Measurements from ENCODE around the gene ANKRD13A. TPM values are rescaled to one million over a fixed set of nuclear protein-coding genes. Genes with fewer than 3 reads are reported as not detected.

Gene ANKRD13A
- 29.3 TPM for polyA plus RNA-seq
- long read RNA-seq, donor 1, full-length matches to known transcripts = 1 of 1 reads
- long read RNA-seq, donor 1, partial matches to known transcripts = 0 of 1 reads
- long read RNA-seq, donor 1, other reads (novel, unspliced or antisense) = 0 of 1 reads
- long read RNA-seq, donor 2, full-length matches to known transcripts = 7 of 32 reads
- long read RNA-seq, donor 2, partial matches to known transcripts = 25 of 32 reads
- long read RNA-seq, donor 2, other reads (novel, unspliced or antisense) = 0 of 32 reads
- long read RNA-seq, donor 3 = 0 reads
- long read RNA-seq, donor 4 = 0 reads
- long read RNA-seq, donor 5, full-length matches to known transcripts = 3 of 17 reads
- long read RNA-seq, donor 5, partial matches to known transcripts = 14 of 17 reads
- long read RNA-seq, donor 5, other reads (novel, unspliced or antisense) = 0 of 17 reads
- long read RNA-seq, donor 6, full-length matches to known transcripts = 2 of 2 reads
- long read RNA-seq, donor 6, partial matches to known transcripts = 0 of 2 reads
- long read RNA-seq, donor 6, other reads (novel, unspliced or antisense) = 0 of 2 reads
- long read RNA-seq, donor 7, full-length matches to known transcripts = 2 of 10 reads
- long read RNA-seq, donor 7, partial matches to known transcripts = 0 of 10 reads
- long read RNA-seq, donor 7, other reads (novel, unspliced or antisense) = 8 of 10 reads
- long read RNA-seq, donor 8, full-length matches to known transcripts = 3 of 3 reads
- long read RNA-seq, donor 8, partial matches to known transcripts = 0 of 3 reads
- long read RNA-seq, donor 8, other reads (novel, unspliced or antisense) = 0 of 3 reads
- long read RNA-seq, donor 9, full-length matches to known transcripts = 1 of 1 reads
- long read RNA-seq, donor 9, partial matches to known transcripts = 0 of 1 reads
- long read RNA-seq, donor 9, other reads (novel, unspliced or antisense) = 0 of 1 reads
- long read RNA-seq, donor 10, full-length matches to known transcripts = 1 of 17 reads
- long read RNA-seq, donor 10, partial matches to known transcripts = 16 of 17 reads
- long read RNA-seq, donor 10, other reads (novel, unspliced or antisense) = 0 of 17 reads
- long read RNA-seq, donor 11, full-length matches to known transcripts = 4 of 25 reads
- long read RNA-seq, donor 11, partial matches to known transcripts = 21 of 25 reads
- long read RNA-seq, donor 11, other reads (novel, unspliced or antisense) = 0 of 25 reads

DNA sequence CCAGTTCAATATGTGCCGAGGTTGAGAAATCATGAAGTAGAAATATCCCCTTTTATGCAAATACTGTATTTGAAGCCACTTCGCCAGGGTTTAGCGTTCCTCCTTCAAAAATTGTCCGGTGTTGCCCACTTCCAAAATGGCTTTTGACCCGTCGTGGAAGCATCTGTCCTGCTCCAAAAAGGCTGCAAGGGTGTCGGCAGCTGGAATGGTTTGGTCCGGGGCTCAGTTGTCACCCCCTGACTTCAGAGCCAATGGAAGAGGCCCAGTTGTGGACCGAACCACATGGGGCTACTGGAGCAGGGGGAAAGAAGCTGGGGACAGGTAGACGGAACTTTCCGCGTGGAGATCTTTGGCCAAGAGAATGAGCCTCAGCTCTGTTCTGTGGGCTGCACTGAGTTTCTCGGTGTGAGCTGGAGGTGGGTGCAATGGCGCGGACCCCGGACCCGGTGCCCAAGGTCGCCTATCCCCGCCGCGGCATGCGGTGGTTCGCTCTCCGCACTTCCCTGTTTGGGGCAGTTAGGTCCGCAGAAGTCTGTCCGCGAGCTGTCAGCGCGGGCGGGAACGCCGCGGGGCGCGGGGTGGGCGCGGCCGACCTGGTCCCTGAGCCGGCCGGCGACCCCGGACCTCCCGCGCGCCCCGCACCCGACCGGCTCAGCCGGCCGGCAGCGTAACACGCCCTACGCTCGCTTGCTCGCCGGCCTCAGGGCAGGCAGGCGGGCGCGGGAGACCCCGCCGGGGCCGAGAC, at the start of gene ANKRD13A:
Gene ANKRD13A, plus strand, starts transcription at position 527 of the 745 bp plus-strand sequence. CDS start 259 bp downstream, outside the sequence.
- Histone ChIP-seq H3K27ac (ENCODE audit: low read length) (peak within 1 kb of the TSS; percentile 45), H3K27me3 (ENCODE audit: control insufficient read depth, insufficient read depth, low read length) (no peaks in the 10 kb centered on the region), H3K4me1 (ENCODE audit: control insufficient read depth, insufficient read depth, low read length) (peaks cover 20% of the 10 kb centered on the region), H3K36me3 (ENCODE audit: control insufficient read depth, insufficient read depth, low read length) (peaks cover 3% of the 10 kb centered on the region), H3K4me3 (ENCODE audit: low read length) (peak within 1 kb of the TSS; percentile 64), H3K9me3 (ENCODE audit: control insufficient read depth, low read depth, low read length) (no peaks in the 10 kb centered on the region)
- WGBS (ENCODE audit: insufficient coverage, low lambda C conversion rate) = no CpG with 5 or more reads among the region's 62 CpGs
- peak; percentile 88 to 95 for DNase-seq

GRCh38 chr12:109950625-109951024, 48.6 kb upstream of the ANKRD13A start:
- peaks cover 38% of the 10 kb centered on the region for H3K4me1 ChIP-seq (ENCODE audit: control insufficient read depth, insufficient read depth, low read length)

DNA sequence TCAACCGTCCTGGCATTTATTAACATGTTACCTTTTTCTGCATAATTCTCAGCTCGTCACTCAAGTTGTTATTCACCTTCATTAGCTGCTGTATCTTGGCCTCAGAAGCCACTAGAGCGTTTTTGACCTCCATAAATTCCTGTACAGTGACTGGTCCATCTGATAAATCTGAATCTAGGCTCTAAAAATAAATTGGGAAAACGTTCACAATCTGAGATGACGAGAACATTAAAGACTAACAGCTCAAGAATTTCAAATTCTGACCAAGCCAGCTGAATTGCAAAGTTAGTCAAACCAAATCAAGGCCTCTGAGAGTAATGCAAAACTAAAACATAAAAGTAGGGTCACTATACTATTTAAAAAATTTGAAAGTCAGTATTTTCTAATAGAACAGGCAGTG, 48.1 kb upstream of the ANKRD13A start:
- Histone ChIP-seq H3K27ac (ENCODE audit: low read length) (peak overlapping the region; percentile 86), H3K4me3 (ENCODE audit: low read length) (no peak overlapping the region), H3K27me3 (ENCODE audit: control insufficient read depth, insufficient read depth, low read length) (no peaks in the 10 kb centered on the region), H3K36me3 (ENCODE audit: control insufficient read depth, insufficient read depth, low read length) (peaks cover 58% of the 10 kb centered on the region), H3K4me1 (ENCODE audit: control insufficient read depth, insufficient read depth, low read length) (peaks cover 38% of the 10 kb centered on the region), H3K9me3 (ENCODE audit: control insufficient read depth, low read depth, low read length) (no peaks in the 10 kb centered on the region)
- WGBS (ENCODE audit: insufficient coverage, low lambda C conversion rate) = 53% methylated on average over 3 of the region's 5 CpGs
- DNase-seq = no peak

More at GRCh38 chr12:109950625-109951024, 48.6 kb upstream of the ANKRD13A start:
- Histone ChIP-seq H3K4me3 (ENCODE audit: low read length) (no peak overlapping the region), H3K27ac (ENCODE audit: low read length) (peak overlapping the region; percentile 86), H3K36me3 (ENCODE audit: control insufficient read depth, insufficient read depth, low read length) (peaks cover 55% of the 10 kb centered on the region), H3K9me3 (ENCODE audit: control insufficient read depth, low read depth, low read length) (no peaks in the 10 kb centered on the region), H3K27me3 (ENCODE audit: control insufficient read depth, insufficient read depth, low read length) (no peaks in the 10 kb centered on the region)
- DNase-seq = no peak

DNA sequence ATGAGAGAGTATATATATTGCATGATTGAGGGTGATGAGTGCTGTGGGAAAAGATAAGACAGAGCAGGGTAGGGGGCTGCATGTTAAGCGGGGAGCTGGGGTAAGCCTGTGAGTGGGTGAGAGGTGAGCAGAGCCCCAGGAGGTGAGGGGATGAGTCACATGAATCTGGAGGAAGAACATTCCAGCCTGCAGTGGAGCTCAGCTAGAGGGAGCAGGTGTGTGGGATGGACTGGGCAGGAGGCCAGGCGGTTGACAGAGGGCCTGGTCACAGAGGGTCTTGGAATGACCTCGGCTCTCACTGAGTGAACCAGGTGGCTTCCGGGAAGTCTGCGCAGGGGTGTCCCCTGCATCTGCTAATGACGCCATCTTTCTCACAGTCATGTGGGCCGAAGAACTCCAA, 47.5 kb upstream of the ANKRD13A start:
- Histone ChIP-seq H3K4me3 (ENCODE audit: low read length) (no peak overlapping the region), H3K36me3 (ENCODE audit: control insufficient read depth, insufficient read depth, low read length) (peaks cover 56% of the 10 kb centered on the region), H3K27me3 (ENCODE audit: control insufficient read depth, insufficient read depth, low read length) (no peaks in the 10 kb centered on the region), H3K9me3 (ENCODE audit: control insufficient read depth, low read depth, low read length) (no peaks in the 10 kb centered on the region), H3K27ac (ENCODE audit: low read length) (peak overlapping the region; percentile 86), H3K4me1 (ENCODE audit: control insufficient read depth, insufficient read depth, low read length) (peaks cover 38% of the 10 kb centered on the region)
- no CpG with 5 or more reads among the region's 7 CpGs for WGBS (ENCODE audit: insufficient coverage, low lambda C conversion rate)
- peak in 1 of 2 donors; percentile 45 for DNase-seq

DNA sequence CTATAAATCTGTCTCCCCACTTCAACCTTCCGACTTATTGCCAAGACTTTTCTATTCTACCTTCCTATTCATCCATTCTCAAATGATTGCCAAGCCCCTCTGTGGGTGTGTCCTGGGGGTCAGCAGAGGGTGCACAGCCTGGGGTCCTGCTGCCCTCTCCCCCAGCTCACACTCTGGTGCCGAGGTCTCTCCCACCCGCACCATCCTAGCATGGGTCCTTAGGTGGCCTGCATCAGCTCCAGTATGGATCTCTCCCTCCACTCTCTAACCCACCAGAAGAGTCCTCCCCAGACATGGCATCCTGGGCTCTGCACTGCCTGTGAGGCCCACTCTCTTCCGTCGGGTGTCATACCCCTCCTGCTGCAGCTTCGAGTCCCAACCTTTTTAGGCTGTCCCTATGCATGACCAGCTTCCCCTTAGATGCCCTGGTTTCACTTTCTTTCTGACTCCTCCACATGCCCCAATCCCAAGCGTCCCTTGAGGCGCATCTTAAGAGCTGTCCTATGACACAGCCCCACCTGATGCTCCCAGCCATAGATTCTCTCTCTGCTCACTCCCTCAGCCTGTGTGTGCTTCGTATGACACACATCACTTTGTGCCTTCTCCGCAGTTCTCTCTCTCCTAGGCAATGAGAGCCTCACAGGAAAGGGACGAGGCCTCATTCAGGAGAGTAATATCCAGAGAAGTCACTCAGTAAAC, 46.9 kb upstream of the ANKRD13A start:
- no peaks in the 10 kb centered on the region for H3K9me3 ChIP-seq (ENCODE audit: control insufficient read depth, low read depth, low read length)
- H3K36me3 ChIP-seq (ENCODE audit: control insufficient read depth, insufficient read depth, low read length) = peaks cover 56% of the 10 kb centered on the region
- H3K4me1 ChIP-seq (ENCODE audit: control insufficient read depth, insufficient read depth, low read length) = peaks cover 38% of the 10 kb centered on the region
- no peak for DNase-seq
- no peak overlapping the region for H3K27ac ChIP-seq (ENCODE audit: low read length)
- no peaks in the 10 kb centered on the region for H3K27me3 ChIP-seq (ENCODE audit: control insufficient read depth, insufficient read depth, low read length)
- no peak overlapping the region for H3K4me3 ChIP-seq (ENCODE audit: low read length)
- no CpG with 5 or more reads among the region's 11 CpGs for whole genome bisulfite sequencing (ENCODE audit: insufficient coverage, low lambda C conversion rate)

GRCh38 chr12:109952873-109953272, 46.4 kb upstream of the ANKRD13A start:
- no peak for DNase-seq
- WGBS (ENCODE audit: insufficient coverage, low lambda C conversion rate) = 100% methylated on average over 1 of the region's 8 CpGs
- Histone ChIP-seq H3K36me3 (ENCODE audit: control insufficient read depth, insufficient read depth, low read length) (peaks cover 52% of the 10 kb centered on the region), H3K4me3 (ENCODE audit: low read length) (no peak overlapping the region), H3K9me3 (ENCODE audit: control insufficient read depth, low read depth, low read length) (no peaks in the 10 kb centered on the region), H3K27me3 (ENCODE audit: control insufficient read depth, insufficient read depth, low read length) (no peaks in the 10 kb centered on the region), H3K27ac (ENCODE audit: low read length) (no peak overlapping the region), H3K4me1 (ENCODE audit: control insufficient read depth, insufficient read depth, low read length) (peaks cover 33% of the 10 kb centered on the region)

DNA sequence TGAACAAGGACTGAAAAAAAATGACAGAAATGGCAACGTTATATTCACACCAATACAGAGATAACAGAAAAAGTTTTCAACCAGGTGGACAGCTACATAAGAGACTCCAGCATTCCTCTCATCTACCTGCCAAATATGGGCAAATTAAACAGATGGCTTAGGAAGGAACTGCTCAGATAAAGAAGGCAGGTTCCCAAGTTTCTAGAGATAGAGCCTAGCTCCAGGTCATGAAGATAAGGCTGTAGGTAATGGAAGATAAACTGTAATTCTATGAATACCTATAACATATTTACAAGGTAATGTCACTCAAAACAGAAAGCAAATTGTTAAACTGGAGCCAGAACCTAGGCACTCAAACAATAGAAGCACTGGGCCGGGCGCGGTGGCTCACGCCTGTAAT, 45.6 kb upstream of the ANKRD13A start:
- 33% methylated on average over 1 of the region's 5 CpGs for whole genome bisulfite sequencing (ENCODE audit: insufficient coverage, low lambda C conversion rate)
- Histone ChIP-seq H3K9me3 (ENCODE audit: control insufficient read depth, low read depth, low read length) (no peaks in the 10 kb centered on the region), H3K4me1 (ENCODE audit: control insufficient read depth, insufficient read depth, low read length) (peaks cover 26% of the 10 kb centered on the region), H3K27me3 (ENCODE audit: control insufficient read depth, insufficient read depth, low read length) (no peaks in the 10 kb centered on the region), H3K27ac (ENCODE audit: low read length) (no peak overlapping the region), H3K36me3 (ENCODE audit: control insufficient read depth, insufficient read depth, low read length) (peaks cover 54% of the 10 kb centered on the region), H3K4me3 (ENCODE audit: low read length) (no peak overlapping the region)
- DNase-seq = no peak

DNA sequence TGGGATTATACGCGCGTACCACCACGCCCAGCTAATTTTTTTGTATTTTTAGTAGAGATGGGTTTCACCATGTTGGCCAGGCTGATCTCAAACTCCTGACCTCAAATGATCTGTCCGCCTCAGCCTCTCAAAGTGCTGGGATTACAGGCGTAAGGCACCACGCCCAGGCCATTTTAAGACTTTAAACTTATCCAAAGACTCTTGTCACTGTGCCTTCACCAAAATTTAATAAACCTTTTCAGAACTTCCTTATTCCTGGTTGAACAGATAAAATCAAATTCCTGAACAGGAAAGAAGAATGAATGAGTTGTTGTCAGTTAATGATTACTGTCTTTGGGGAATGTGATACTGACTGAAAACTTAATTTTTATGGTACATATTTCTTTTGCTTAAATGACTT, 40.9 kb upstream of the ANKRD13A start:
- H3K4me1 ChIP-seq (ENCODE audit: control insufficient read depth, insufficient read depth, low read length) = peaks cover under 1% of the 10 kb centered on the region
- H3K27ac ChIP-seq (ENCODE audit: low read length) = no peak overlapping the region
- no peaks in the 10 kb centered on the region for H3K27me3 ChIP-seq (ENCODE audit: control insufficient read depth, insufficient read depth, low read length)
- peaks cover 44% of the 10 kb centered on the region for H3K36me3 ChIP-seq (ENCODE audit: control insufficient read depth, insufficient read depth, low read length)
- DNase-seq = no peak
- H3K4me3 ChIP-seq (ENCODE audit: low read length) = no peak overlapping the region
- no CpG with 5 or more reads among the region's 7 CpGs for WGBS (ENCODE audit: insufficient coverage, low lambda C conversion rate)
- no peaks in the 10 kb centered on the region for H3K9me3 ChIP-seq (ENCODE audit: control insufficient read depth, low read depth, low read length)

DNA sequence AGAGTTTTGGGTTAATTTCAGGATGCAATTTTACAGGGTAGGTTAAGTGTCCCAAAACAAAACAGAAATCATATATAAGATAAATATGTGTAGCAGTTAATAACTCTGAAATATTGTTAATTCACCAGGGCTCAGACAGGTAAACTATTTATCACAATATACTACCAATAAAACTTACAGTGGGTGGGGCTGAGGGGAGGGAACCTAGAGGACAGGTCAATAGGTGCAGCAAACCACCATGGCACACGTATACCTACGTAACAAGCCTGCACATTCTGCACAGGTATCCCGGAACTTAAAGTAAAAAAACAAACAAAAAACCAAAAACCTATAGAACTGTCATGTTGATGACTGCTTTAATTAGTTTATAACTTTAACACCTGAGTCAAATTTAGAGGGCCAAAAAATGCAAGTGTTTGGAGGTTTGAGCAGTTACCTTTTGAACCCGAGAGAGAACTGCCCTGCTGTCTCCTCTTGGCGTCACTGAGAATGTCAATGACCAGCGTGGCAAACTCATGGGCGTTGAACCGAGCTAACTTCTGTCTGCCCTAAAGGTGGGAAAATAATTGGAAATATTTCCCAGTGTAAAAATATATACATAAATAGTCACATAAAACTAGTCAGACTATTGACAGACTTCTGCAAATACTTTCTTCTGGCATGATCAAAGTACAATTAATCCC, 39.7 kb upstream of the ANKRD13A start:
- Histone ChIP-seq H3K27me3 (ENCODE audit: control insufficient read depth, insufficient read depth, low read length) (no peaks in the 10 kb centered on the region), H3K4me1 (ENCODE audit: control insufficient read depth, insufficient read depth, low read length) (peaks cover 4% of the 10 kb centered on the region), H3K36me3 (ENCODE audit: control insufficient read depth, insufficient read depth, low read length) (peaks cover 48% of the 10 kb centered on the region), H3K27ac (ENCODE audit: low read length) (no peak overlapping the region), H3K4me3 (ENCODE audit: low read length) (no peak overlapping the region), H3K9me3 (ENCODE audit: control insufficient read depth, low read depth, low read length) (no peaks in the 10 kb centered on the region)
- WGBS (ENCODE audit: insufficient coverage, low lambda C conversion rate) = 100% methylated on average over 1 of the region's 8 CpGs
- DNase-seq = no peak
